T-helper 2 cell treated with Interferon-gamma antibody and Interleukin-4, amounts not matched to agents 5 μg/mL and 100 μg/mL, for 36 hours (primary cell): ENCODE measurements around the gene TBX19.

ENCODE experiments used
- DNase-seq: peaks from one replicate; pipeline ENCODE4 v3.0.0; 2021; ENCODE audit warnings: low spot score
- H3K27ac Mint-ChIP-seq: one replicate; pipeline ENCODE4 v1.8.0; 2021; ENCODE audit warnings: mild to moderate bottlenecking, mixed read lengths
- H3K27me3 Mint-ChIP-seq: one replicate; pipeline ENCODE4 v1.8.0; 2021; ENCODE audit warnings: low read depth, mixed read lengths
- H3K36me3 Mint-ChIP-seq: one replicate; pipeline ENCODE4 v1.8.0; 2021; ENCODE audit warnings: low read depth, mixed read lengths
- H3K4me1 Mint-ChIP-seq: one replicate; pipeline ENCODE4 v1.8.0; 2021; ENCODE audit warnings: low read depth, mixed read lengths
- H3K4me3 Mint-ChIP-seq: one replicate; pipeline ENCODE4 v1.8.0; 2022; ENCODE audit warnings: mild to moderate bottlenecking, moderate library complexity, mixed read lengths
- H3K9me3 Mint-ChIP-seq: one replicate; pipeline ENCODE4 v1.8.0; 2021; ENCODE audit warnings: mixed read lengths

TBX19 gene

DNA sequence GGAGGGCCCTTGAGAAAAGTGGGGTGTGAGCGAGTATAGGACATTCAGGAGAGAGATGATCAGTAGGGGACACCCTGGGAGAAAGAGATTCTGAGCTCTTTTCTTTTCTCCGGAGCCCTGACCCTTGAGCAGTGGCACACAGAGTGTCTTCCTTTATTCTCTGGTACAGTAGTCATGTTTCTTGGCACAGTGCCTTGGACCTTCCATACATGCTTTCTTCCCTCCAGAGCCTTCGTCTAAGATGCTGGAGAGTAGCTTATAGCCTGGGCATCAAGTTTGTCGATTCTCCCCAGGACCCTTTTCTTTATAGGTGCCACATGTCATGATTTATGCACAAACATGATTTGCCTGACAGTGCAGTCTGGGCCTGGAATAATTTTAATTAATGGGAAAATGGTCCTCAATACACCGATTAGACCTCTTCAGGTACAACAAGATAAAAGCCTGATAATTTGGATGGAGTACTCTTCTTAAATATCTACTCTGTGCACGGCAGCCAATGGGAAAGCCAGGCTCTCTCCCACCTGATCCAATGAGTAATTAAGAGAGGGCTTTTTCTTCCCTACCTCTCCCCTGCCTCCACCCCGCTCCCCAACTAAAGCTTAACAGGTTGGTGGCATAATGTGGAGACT, at the start of gene TBX19:
TSS of gene TBX19 (plus strand) at position 582 of the 632 bp plus-strand sequence. CDS start 214 bp downstream, outside the sequence.
- Mint-ChIP-seq H3K27me3 (no peaks in the 10 kb centered on the region), H3K4me1 (peaks cover 7% of the 10 kb centered on the region), H3K9me3 (peaks cover 11% of the 10 kb centered on the region), H3K36me3 (peaks cover 8% of the 10 kb centered on the region), H3K27ac (no peak within 1 kb of the TSS), H3K4me3 (no peak within 1 kb of the TSS)
- DNase-seq, result no peak

DNA sequence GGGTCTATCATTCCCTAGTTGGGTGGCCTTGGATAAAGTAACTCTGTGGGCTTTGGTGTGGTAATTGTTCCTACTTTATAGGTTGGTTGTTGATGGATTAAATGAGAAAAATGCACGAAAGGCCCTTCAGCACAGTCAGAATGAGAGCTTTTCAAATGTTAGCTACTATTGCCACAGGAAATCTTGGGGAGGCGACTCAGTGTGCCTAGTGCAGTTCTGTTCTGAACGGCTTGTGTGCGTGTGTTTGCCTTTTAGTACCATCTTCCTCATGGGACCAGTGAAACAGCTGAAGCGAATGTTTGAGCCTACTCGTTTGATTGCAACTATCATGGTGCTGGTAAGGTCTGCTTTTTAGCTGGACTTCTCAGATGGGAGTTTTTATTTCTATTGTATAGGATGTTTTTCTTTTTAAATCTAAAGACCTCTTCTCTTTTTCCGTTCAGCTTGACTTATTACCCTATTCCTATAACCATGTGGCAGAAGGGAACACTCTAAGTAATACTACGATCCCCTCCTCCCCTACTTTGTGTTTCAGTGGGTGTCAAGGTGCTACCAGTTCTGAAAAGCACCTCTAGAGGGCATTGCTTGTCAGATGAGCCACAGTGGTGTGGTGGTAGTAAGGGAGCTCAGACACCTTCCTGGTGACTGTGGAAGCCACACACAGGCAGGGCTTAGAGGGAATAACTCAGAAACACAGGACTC, 45.7 kb upstream of the TBX19 start:
- H3K9me3 Mint-ChIP-seq, result no peaks in the 10 kb centered on the region
- peak overlapping the region; percentile 30 for H3K4me3 Mint-ChIP-seq
- peaks cover 82% of the 10 kb centered on the region for H3K36me3 Mint-ChIP-seq
- peak; percentile 53 for DNase-seq
- H3K4me1 Mint-ChIP-seq, result peaks cover 58% of the 10 kb centered on the region
- H3K27ac Mint-ChIP-seq, result peak overlapping the region; percentile 89
- H3K27me3 Mint-ChIP-seq, result no peaks in the 10 kb centered on the region

DNA sequence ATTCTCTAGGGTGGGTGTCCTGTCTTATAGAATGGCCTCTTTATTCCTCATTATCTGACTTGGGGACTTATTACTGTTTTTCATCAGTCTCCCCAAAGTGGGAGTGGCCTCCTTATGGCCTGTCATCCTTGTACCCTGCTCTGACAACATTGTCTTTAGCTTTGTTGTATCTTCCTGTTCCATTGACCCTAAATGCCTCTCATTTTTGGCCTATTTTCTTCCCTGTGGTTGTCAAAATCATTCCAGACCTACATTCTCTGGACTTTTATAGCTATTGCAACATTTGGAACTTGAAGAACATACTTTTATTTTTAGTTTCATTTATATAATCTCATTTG, 45.2 kb upstream of the TBX19 start:
- Mint-ChIP-seq H3K27ac (peak overlapping the region; percentile 89), H3K27me3 (no peaks in the 10 kb centered on the region), H3K4me1 (peaks cover 61% of the 10 kb centered on the region), H3K36me3 (peaks cover 83% of the 10 kb centered on the region), H3K9me3 (no peaks in the 10 kb centered on the region), H3K4me3 (peak overlapping the region; percentile 71)
- DNase-seq, result no peak

DNA sequence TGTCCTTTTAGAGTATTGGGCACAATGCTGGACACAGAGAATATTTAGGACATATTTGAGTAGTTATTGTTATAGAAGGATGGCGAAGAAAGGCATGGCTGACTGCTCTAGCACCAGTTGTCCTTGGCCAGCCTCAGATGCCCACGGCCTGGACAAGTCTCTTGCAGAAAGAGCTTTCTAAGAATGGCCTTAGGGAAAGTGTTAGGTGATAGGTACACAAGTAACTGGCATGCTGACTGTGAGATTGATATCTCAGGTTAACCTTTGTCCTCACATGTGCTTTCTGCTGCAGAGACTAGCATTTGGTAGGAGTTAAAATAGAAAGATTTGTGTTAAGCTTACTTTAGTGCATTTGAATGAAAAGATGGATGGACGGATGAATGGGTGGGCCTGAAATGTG, 44.7 kb upstream of the TBX19 start:
- no peak for DNase-seq
- Mint-ChIP-seq H3K9me3 (no peaks in the 10 kb centered on the region), H3K4me3 (peak overlapping the region; percentile 71), H3K4me1 (peaks cover 61% of the 10 kb centered on the region), H3K36me3 (peaks cover 83% of the 10 kb centered on the region), H3K27ac (peak overlapping the region; percentile 89), H3K27me3 (no peaks in the 10 kb centered on the region)

DNA sequence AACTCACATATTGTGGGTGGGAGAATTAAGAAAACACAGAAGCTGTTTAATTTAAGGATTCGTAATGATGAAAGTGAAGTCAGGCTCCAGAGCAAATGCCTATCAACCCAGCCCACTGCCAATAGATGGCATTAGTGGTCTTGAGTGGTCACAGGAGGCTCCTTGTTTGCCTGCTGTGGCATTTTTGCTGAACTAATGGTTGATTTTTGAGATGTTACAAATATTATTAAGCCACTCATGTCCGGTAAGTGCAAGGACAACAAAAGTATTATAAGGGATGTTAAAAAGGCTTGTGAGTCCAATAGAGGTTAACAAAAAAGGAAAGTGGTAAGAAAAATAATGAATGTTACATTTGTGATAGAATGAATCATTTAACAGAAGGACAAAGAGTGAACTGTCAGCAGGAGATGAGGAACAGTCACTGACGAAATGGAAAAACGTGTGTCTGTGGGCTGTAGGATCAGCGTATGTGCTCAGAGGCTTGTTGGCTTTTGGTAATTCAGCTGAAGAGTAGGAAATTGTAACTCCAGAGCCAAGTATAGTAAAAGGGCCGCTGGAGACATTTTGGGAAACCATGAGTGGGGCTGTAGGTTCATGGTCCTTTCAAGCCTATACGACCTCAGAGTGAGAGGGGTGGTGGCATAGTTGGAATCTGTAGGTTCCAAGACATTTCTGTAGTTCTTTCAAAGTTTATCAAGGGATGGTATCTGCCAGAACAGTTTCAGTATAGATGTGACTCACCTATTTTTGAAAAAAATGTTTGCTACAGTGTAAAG, 43.7 kb upstream of the TBX19 start:
- DNase-seq, result peak; percentile 79
- Mint-ChIP-seq H3K27ac (peak overlapping the region; percentile 89), H3K27me3 (no peaks in the 10 kb centered on the region), H3K4me1 (peaks cover 59% of the 10 kb centered on the region), H3K36me3 (peaks cover 82% of the 10 kb centered on the region), H3K4me3 (peak overlapping the region; percentile 71), H3K9me3 (no peaks in the 10 kb centered on the region)

DNA sequence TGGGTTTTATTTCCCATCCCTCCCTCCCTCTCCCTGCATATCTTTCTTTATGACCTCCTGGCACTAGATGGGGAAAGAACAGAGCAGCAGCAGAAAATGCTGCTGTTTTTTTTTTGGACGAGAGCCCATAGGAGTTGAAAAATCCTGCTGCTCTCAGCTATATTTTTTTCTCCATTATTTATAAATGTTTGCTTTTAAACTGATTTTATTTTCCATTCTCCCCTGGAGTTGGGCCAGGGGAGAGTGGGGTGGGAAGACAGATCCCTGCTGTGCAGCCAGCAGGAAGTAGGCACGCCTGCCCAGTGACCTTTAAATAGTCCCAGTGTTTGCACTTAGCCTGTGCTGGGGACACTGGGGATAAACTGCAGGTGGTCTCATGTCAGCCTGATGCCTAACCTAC, 37.5 kb upstream of the TBX19 start:
- peaks cover 54% of the 10 kb centered on the region for H3K4me1 Mint-ChIP-seq
- DNase-seq, result no peak
- peak overlapping the region; percentile 66 for H3K4me3 Mint-ChIP-seq
- no peaks in the 10 kb centered on the region for H3K27me3 Mint-ChIP-seq
- no peaks in the 10 kb centered on the region for H3K9me3 Mint-ChIP-seq
- H3K27ac Mint-ChIP-seq, result peak overlapping the region; percentile 85
- peaks cover 86% of the 10 kb centered on the region for H3K36me3 Mint-ChIP-seq

DNA sequence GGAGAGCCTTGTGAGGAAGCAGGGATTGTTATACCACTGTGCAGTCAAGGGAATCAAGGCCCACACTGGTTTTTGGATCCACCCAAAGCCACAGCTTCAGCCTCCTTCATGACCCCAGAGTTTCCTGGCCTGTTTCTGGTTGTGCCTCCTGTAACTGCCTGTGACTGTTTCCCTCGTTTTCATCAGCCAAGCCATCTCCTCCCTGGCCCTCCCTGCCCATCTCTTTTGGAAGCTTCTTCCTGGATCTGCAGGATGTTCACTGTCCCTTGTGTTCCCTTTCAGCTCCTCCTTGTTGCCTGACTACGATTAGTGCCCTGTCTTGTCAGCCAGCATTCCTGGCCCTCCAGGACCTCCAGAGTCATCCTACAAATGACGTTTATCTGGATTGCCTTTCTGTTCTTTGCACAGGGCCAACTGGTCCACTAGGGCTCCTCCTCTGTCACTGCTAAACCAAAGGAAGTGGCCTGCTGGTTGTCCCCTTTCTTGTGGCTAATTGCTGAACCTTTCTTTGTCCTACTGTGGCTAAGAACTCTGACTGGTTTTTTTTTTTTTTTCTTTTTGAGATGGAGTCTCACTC, 37.0 kb upstream of the TBX19 start:
- no peaks in the 10 kb centered on the region for H3K27me3 Mint-ChIP-seq
- H3K4me1 Mint-ChIP-seq, result peaks cover 57% of the 10 kb centered on the region
- H3K36me3 Mint-ChIP-seq, result peaks cover 89% of the 10 kb centered on the region
- H3K9me3 Mint-ChIP-seq, result no peaks in the 10 kb centered on the region
- DNase-seq, result no peak
- H3K27ac Mint-ChIP-seq, result peak overlapping the region; percentile 85
- H3K4me3 Mint-ChIP-seq, result peak overlapping the region; percentile 66

DNA sequence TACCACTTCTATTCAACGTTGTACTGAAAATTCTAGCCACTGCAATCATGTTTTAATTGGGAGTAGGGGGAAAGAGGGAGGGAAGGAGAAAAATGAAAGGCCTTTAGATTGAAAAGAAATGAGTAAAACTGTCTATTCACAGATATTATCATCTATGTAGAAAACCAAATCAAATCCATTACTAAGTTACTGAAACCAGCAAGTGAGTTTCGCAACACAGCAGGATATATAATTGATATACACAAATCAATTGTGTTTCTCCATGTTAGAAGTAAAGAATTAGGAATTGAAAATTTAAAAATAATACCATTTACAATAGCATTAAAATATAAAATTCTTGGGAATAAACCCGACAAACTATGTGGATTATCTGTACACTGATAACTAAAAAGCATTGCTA, 35.6 kb upstream of the TBX19 start:
- Mint-ChIP-seq H3K4me3 (peak overlapping the region; percentile 40), H3K27ac (no peak overlapping the region), H3K9me3 (no peaks in the 10 kb centered on the region), H3K36me3 (peaks cover 89% of the 10 kb centered on the region), H3K27me3 (no peaks in the 10 kb centered on the region), H3K4me1 (peaks cover 61% of the 10 kb centered on the region)
- DNase-seq, result no peak

DNA sequence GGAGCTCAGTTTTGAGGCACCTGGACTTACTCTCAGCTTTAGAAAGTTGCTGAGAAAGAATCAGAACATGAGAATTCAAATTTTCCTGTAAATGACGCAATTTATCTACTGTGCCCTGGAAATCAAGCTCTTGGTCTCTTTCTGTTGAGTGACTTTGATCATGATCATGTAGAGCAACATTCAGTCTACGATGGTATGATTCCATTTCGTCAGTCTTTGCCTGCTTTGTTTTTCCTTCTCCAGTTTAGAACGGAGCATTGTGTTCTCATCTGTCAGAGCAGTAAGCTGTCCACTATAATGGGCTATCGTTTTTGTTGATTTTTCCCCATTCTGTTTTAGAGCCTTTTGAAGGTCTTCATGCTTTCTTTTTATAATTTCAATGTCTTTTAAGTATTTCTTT, 34.2 kb upstream of the TBX19 start:
- Mint-ChIP-seq H3K4me3 (no peak overlapping the region), H3K36me3 (peaks cover 92% of the 10 kb centered on the region), H3K9me3 (no peaks in the 10 kb centered on the region), H3K27ac (no peak overlapping the region), H3K4me1 (peaks cover 67% of the 10 kb centered on the region), H3K27me3 (no peaks in the 10 kb centered on the region)
- DNase-seq, result no peak

DNA sequence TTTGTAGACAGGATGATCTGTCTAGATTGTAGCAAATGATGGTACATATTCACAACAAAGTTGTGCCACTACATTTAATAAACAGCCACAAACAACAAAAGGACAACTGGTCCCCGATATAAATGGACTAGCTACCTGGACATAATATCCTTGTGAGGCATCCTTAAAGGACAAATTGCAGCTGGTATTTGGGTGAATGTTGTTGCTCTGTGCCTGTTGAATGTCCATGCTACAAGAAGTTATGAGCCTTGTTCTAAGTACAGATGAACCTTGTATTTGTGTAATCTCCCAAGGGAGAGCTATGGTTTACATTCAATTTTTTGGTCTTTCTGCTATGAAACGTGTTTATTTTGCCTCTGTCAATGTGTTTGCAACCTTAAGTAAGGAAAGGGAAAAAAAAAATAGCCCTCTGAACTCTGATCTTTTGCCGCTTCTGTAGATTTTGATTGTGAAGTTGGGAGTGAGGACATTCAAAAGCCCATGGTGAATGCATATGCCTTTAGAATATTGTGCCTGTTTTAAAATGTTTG, 28.4 kb upstream of the TBX19 start:
- Mint-ChIP-seq H3K9me3 (peaks cover 23% of the 10 kb centered on the region), H3K27ac (peak overlapping the region; percentile 34), H3K36me3 (peaks cover 83% of the 10 kb centered on the region), H3K27me3 (no peaks in the 10 kb centered on the region), H3K4me1 (peaks cover 30% of the 10 kb centered on the region), H3K4me3 (no peak overlapping the region)
- DNase-seq, result no peak

DNA sequence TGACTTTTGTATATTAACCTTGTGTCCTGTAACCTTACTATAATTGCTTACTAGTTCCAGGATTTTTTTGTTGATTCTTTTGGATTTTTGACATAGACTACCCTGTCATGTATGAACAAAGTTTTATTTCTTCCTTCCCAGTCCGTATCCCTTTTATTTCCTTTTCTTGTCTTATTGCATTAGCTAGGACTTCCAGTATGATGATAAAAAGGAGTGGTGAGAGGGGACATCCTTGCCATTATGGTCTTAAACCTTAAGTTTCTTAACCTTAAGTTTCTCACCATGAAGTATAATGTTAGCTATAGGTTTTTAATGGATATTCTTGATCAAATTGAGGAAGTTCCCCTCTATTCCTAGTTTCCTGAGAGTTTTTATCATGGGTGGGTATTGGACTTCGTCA, 24.5 kb upstream of the TBX19 start:
- Mint-ChIP-seq H3K36me3 (peaks cover 60% of the 10 kb centered on the region), H3K4me1 (peaks cover 10% of the 10 kb centered on the region), H3K27ac (no peak overlapping the region), H3K4me3 (no peak overlapping the region), H3K27me3 (no peaks in the 10 kb centered on the region), H3K9me3 (peaks cover 27% of the 10 kb centered on the region)
- DNase-seq, result no peak

DNA sequence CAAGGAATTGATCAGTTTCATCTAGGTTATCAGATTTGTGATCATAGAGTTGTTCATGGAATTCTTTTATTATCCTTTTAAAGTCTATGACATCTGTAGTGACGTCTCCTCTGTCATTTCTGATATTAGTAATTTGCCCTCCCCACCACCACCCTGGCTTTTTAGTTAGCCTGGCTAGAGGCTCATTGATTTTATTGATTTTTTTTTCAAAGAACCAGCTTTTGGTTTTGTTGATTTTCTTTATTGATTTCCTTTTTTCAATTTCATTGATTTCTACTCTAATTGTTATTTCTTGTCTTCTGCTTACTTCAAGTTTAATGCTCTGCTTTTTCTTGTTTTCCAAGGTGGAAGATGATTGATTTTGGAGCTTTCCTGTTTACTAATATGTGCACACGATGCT, 23.3 kb upstream of the TBX19 start:
- Mint-ChIP-seq H3K4me1 (peaks cover 12% of the 10 kb centered on the region), H3K36me3 (peaks cover 54% of the 10 kb centered on the region), H3K9me3 (peaks cover 27% of the 10 kb centered on the region), H3K27me3 (no peaks in the 10 kb centered on the region), H3K4me3 (no peak overlapping the region), H3K27ac (no peak overlapping the region)
- DNase-seq, result no peak

DNA sequence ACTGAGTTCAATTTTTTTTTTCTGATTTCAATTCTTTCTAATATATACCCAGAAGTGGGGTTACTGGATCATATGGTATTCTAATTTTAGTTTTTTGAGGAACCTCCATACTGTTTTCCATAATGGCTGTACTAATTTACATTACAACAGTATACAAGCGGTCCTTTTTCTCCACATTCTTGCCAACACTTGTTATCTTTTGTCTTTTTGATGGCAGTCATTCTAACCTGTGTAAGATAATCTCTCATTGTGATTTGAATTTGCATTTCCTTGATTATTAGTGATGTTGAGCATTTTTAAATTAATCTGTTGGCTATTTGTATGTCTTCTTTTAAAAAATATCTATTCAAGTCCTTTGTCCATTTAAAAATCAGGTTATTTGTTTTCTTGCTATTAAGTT, 21.1 kb upstream of the TBX19 start:
- Mint-ChIP-seq H3K4me3 (no peak overlapping the region), H3K9me3 (peaks cover 34% of the 10 kb centered on the region), H3K27ac (no peak overlapping the region), H3K36me3 (peaks cover 51% of the 10 kb centered on the region), H3K4me1 (peaks cover 8% of the 10 kb centered on the region), H3K27me3 (no peaks in the 10 kb centered on the region)
- DNase-seq, result no peak

DNA sequence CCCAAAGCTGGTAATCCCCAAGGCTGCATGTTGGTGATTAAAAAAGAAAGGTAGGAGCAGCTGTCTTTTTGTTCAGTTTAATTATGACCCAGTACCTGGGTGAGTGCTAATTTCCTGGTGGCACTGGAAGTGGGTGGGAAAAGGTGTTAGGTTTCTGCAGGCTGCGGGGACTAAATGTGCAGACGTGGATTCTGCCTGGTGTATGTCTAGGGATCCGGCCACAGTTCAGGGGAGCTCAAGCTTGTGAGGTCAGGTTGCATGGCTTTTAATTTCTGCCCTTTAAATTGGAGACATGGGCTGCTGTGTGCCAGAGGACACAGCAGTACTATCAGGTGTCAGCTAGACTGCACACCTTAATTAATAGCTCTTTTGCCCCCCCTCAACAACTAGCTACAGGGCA, 20.3 kb upstream of the TBX19 start:
- H3K36me3 Mint-ChIP-seq, result peaks cover 44% of the 10 kb centered on the region
- H3K27ac Mint-ChIP-seq, result no peak overlapping the region
- H3K27me3 Mint-ChIP-seq, result no peaks in the 10 kb centered on the region
- H3K9me3 Mint-ChIP-seq, result peaks cover 30% of the 10 kb centered on the region
- peaks cover 8% of the 10 kb centered on the region for H3K4me1 Mint-ChIP-seq
- DNase-seq, result no peak
- H3K4me3 Mint-ChIP-seq, result no peak overlapping the region
